ENCODE results near the gene CFAP119. TPM values are rescaled to one million over a fixed set of nuclear protein-coding genes. Genes with fewer than 3 reads are reported as not detected.

CFAP119 gene
- total and polyA plus RNA-seq, 10 of the 15 experiments (the other 5 are each of a cell fraction or from before 2014, with no cell fraction given): 2.2 to 9.4 (median 4.3) TPM

DNA sequence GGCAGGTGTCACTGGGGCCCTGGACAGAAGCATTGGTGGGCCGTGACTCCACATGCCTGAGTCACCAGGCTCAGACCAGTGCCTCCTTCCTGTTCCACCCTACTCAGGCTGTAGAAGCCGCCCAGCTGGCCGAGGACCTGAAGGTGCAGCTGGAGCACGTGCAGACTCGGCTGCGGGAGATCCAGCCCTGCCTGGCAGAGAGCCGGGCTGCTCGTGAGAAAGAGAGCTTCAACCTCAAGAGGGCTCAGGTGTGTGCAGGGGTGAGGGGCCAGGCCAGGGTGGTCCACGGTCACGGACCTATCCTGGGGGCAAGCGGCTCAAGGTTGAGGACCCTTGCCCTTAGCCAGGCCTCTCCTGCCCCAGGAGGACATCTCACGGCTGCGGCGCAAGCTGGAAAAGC is 9.9 kb upstream of the CFAP119 start:
- Histone ChIP-seq H3K27me3 (replicated peaks in 1 of 2; ENCODE audit: control insufficient read depth in 2 of 2, insufficient read depth in 2 of 2, low read length in 1 of 2) (no peaks in the 10 kb centered on the region), H3K4me1 (ENCODE audit: control insufficient read depth, insufficient read depth, low read length) (no peaks in the 10 kb centered on the region), H3K27ac (ENCODE audit: control insufficient read depth, insufficient read depth) (no peak overlapping the region), H4K20me1 (ENCODE audit: control insufficient read depth, insufficient read depth) (no peaks in the 10 kb centered on the region), H3K4me2 (ENCODE audit: control insufficient read depth, insufficient read depth) (no peak overlapping the region), H3K9ac (ENCODE audit: control insufficient read depth, insufficient read depth, low read length) (no peak overlapping the region), H3K4me3 (no peak overlapping the region), H3K79me2 (ENCODE audit: control insufficient read depth, insufficient read depth, low read length) (peaks cover 2% of the 10 kb centered on the region; the same call in 1 of the 2 replicates), H2AFZ (ENCODE audit: control insufficient read depth, low read depth, low read length) (no peak overlapping the region), H3K36me3 (ENCODE audit: control insufficient read depth in 2 of 2, insufficient read depth in 2 of 2, low read length in 1 of 2) (peaks cover 20 to 32% of the 10 kb centered on the region in 2 experiments; a peak in 3 of 4 replicates), H3K9me3 (replicated peaks; ENCODE audit: control insufficient read depth, insufficient read depth, low read length) (no peaks in the 10 kb centered on the region)
- ChIA-PET POLR2A (interaction anchor here (1.2 kb wide), 1 partner anchor 24 kb away, joined by 4 read pairs; the partner anchor contains the start of gene PHKG2), RAD21 (ENCODE audit: unreplicated experiment) (no interaction called here), CTCF (interaction anchor here (0.9 kb wide), 1 partner anchor 9 kb away, joined by 4 read pairs; no protein-coding TSS in a partner anchor), SMC1A (ENCODE audit: uncharacterized antibody, unreplicated experiment) (no interaction called here)
- FAIRE-seq (no peak), DNase-seq (ENCODE audit: low read depth, low spot score) (no peak), ATAC-seq (no peak)
- in situ Hi-C loops (cut with MboI): loop anchor here (25.0 kb wide), 1 partner anchor 1116 kb away; no protein-coding TSS in a partner anchor
- BruUV-seq (replicated peaks): no TSS peak
- intact Hi-C loops (cut with micrococcal nuclease; ENCODE audit: unreplicated experiment): no loop called here
- 95% methylated on average over 14 of the region's 14 CpGs for WGBS (ENCODE audit: insufficient coverage, insufficient replicate concordance, low lambda C conversion rate, missing lambda C conversion rate)
- TF ChIP-seq SRF (IDR thresholded peaks at IDR 0.05; ENCODE audit: low read depth in 2 of 2, low read length in 2 of 2) (no peak), ATF7 (IDR thresholded peaks at IDR 0.05; ENCODE audit: low read depth) (no peak), CBFB (IDR thresholded peaks at IDR 0.05; ENCODE audit: low read depth) (no peak), EZH2 (IDR thresholded peaks at IDR 0.05; ENCODE audit: borderline replicate concordance, control insufficient read depth, low read depth, low read length) (no peak), CHD4 (IDR thresholded peaks at IDR 0.05) (no peak), MTA2 (IDR thresholded peaks at IDR 0.05; ENCODE audit: low read depth) (no peak), IKZF1 (conservative IDR thresholded peaks at IDR 0.05) (no peak), EP300 (IDR thresholded peaks at IDR 0.05; ENCODE audit: borderline replicate concordance in 1 of 2, control insufficient read depth in 1 of 2, low read depth in 2 of 2, low read length in 2 of 2) (no peak), ZZZ3 (IDR thresholded peaks at IDR 0.05; ENCODE audit: control insufficient read depth, insufficient read length, low read depth) (no peak), CBX3 (IDR thresholded peaks at IDR 0.05; ENCODE audit: borderline replicate concordance, low read depth) (no peak), FOS (IDR thresholded peaks at IDR 0.05; ENCODE audit: borderline replicate concordance, extremely low read depth, insufficient read length) (no peak), STAT1 (conservative IDR thresholded peaks at IDR 0.05) (no peak)
- TF ChIP-seq, protein P1, sequence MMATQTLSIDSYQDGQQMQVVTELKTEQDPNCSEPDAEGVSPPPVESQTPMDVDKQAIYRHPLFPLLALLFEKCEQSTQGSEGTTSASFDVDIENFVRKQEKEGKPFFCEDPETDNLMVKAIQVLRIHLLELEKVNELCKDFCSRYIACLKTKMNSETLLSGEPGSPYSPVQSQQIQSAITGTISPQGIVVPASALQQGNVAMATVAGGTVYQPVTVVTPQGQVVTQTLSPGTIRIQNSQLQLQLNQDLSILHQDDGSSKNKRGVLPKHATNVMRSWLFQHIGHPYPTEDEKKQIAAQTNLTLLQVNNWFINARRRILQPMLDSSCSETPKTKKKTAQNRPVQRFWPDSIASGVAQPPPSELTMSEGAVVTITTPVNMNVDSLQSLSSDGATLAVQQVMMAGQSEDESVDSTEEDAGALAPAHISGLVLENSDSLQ (IDR thresholded peaks at IDR 0.05): no peak
- TF ChIP-seq, protein P2, sequence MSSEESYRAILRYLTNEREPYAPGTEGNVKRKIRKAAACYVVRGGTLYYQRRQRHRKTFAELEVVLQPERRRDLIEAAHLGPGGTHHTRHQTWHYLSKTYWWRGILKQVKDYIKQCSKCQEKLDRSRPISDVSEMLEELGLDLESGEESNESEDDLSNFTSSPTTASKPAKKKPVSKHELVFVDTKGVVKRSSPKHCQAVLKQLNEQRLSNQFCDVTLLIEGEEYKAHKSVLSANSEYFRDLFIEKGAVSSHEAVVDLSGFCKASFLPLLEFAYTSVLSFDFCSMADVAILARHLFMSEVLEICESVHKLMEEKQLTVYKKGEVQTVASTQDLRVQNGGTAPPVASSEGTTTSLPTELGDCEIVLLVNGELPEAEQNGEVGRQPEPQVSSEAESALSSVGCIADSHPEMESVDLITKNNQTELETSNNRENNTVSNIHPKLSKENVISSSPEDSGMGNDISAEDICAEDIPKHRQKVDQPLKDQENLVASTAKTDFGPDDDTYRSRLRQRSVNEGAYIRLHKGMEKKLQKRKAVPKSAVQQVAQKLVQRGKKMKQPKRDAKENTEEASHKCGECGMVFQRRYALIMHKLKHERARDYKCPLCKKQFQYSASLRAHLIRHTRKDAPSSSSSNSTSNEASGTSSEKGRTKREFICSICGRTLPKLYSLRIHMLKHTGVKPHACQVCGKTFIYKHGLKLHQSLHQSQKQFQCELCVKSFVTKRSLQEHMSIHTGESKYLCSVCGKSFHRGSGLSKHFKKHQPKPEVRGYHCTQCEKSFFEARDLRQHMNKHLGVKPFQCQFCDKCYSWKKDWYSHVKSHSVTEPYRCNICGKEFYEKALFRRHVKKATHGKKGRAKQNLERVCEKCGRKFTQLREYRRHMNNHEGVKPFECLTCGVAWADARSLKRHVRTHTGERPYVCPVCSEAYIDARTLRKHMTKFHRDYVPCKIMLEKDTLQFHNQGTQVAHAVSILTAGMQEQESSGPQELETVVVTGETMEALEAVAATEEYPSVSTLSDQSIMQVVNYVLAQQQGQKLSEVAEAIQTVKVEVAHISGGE (CRISPR knock-in tag; IDR thresholded peaks at IDR 0.05): no peak
- TF ChIP-seq, protein P3, sequence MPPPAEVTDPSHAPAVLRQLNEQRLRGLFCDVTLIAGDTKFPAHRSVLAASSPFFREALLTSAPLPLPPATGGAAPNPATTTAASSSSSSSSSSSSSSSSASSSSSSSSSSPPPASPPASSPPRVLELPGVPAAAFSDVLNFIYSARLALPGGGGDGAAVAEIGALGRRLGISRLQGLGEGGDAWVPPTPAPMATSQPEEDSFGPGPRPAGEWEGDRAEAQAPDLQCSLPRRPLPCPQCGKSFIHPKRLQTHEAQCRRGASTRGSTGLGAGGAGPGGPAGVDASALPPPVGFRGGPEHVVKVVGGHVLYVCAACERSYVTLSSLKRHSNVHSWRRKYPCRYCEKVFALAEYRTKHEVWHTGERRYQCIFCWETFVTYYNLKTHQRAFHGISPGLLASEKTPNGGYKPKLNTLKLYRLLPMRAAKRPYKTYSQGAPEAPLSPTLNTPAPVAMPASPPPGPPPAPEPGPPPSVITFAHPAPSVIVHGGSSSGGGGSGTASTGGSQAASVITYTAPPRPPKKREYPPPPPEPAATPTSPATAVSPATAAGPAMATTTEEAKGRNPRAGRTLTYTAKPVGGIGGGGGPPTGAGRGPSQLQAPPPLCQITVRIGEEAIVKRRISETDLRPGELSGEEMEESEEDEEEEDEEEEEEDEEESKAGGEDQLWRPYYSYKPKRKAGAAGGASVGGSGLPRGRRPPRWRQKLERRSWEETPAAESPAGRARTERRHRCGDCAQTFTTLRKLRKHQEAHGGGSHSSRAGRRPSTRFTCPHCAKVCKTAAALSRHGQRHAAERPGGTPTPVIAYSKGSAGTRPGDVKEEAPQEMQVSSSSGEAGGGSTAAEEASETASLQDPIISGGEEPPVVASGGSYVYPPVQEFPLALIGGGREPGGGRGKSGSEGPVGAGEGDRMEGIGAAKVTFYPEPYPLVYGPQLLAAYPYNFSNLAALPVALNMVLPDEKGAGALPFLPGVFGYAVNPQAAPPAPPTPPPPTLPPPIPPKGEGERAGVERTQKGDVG (CRISPR knock-in tag; IDR thresholded peaks at IDR 0.05): no peak

Measured in GM12878 (cell line).